Cardiac muscle cell (in vitro differentiated cells and primary cell): Measurements from ENCODE around the gene INPP4A. TPM values are rescaled to one million over a fixed set of nuclear protein-coding genes. Genes with fewer than 3 reads are reported as not detected.
"Not testable (repeated sequence)": the region's sequence is repeated elsewhere in the genome, so short reads cannot be mapped to it uniquely, and the experiment has no call there.

Source experiments
- DNase-seq, 2 donors: peaks; one replicate each; pipeline versions ENCODE4 v3.0.0 to v3.0.0-alpha.2; 2010 to 2017; ENCODE audit warnings: low read depth in 1 of 2, low spot score in 1 of 2
- H3K27ac ChIP-seq: fragments of 200-600 bp; sonication (generic); 2 replicates; pipeline ENCODE4 v1.5.1; 2016
- H3K27me3 ChIP-seq: fragments of 200-600 bp; sonication (generic); 2 replicates; pipeline ENCODE4 v1.6.0; 2016; ENCODE audit warnings: control low read depth
- H3K36me3 ChIP-seq: fragments of 200-600 bp; sonication (generic); 2 replicates; pipeline ENCODE4 v1.5.1; 2016; ENCODE audit warnings: control low read depth
- H3K4me1 ChIP-seq: fragments of 200-600 bp; sonication (generic); 2 replicates; pipeline ENCODE4 v1.8.1; 2017; ENCODE audit warnings: low read depth, mild to moderate bottlenecking, mixed run types
- H3K4me3 ChIP-seq: fragments of 200-600 bp; sonication (generic); 2 replicates; pipeline ENCODE4 v1.5.1; 2016; ENCODE audit warnings: mild to moderate bottlenecking
- H3K9me3 ChIP-seq: fragments of 200-600 bp; sonication (generic); 2 replicates; pipeline ENCODE4 v1.5.1; 2017; ENCODE audit warnings: low read depth, mild to moderate bottlenecking, control low read depth
- polyA plus RNA-seq: library from polyadenylated mRNA; unstranded; fragments of >200 nt; fragmentation: Nextera tagmentation; extraction: Ambion mirVana; gene quantifications from 2 replicates; pipeline ENCODE4 v1.2.1, GENCODE V29; 2016
- total RNA-seq: library from RNA; depleted of rRNA; stranded (reverse); fragments of >200 nt; gene quantifications from 2 replicates; pipeline ENCODE4 v1.2.3, GENCODE V29; 2016
- TF ChIP-seq, protein P1 (sequence below): IDR thresholded peaks from 2 replicates; pipeline ENCODE4 v1.5.1; 2012; ENCODE audit warnings: low read depth, mild to moderate bottlenecking, low read length

The INPP4A gene
- total and polyA plus RNA-seq, 2 experiments from 2014 or later = 11.6 to 25.0 TPM

DNA sequence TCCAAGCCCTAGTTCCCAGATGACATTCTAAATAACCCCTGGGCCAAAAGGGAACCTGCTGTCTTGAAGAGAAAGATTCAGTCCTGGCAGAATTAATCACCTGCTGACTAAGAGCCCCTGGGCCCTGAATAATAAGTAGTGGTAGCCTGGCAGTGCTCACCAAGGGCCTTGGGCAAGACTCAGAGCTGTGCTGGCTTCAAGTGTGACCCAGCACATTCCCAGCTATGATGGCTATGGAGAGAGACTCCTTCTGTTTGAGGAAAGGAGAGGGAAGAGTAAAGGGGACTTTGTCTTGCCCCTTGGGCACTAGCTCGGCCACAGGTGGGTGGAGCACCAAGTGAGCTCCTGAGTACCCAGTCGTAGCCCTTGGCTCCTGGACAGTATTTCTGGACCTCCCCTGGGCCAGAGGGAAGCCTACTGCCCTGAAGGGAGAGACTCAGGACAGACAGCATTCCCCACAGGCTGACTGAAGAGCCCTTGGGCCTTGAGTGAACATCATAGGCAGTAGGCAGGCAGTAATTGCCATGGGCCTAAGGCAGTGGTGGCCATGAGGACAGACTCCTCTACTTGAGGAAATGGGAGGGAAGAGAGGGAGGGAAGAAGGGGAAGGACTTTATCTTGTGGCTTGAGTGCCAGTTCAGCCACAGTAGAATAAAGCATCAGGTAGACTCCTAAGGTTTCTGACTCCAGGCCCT lies 40.0 kb upstream of the INPP4A start:
- TF ChIP-seq, protein P1, sequence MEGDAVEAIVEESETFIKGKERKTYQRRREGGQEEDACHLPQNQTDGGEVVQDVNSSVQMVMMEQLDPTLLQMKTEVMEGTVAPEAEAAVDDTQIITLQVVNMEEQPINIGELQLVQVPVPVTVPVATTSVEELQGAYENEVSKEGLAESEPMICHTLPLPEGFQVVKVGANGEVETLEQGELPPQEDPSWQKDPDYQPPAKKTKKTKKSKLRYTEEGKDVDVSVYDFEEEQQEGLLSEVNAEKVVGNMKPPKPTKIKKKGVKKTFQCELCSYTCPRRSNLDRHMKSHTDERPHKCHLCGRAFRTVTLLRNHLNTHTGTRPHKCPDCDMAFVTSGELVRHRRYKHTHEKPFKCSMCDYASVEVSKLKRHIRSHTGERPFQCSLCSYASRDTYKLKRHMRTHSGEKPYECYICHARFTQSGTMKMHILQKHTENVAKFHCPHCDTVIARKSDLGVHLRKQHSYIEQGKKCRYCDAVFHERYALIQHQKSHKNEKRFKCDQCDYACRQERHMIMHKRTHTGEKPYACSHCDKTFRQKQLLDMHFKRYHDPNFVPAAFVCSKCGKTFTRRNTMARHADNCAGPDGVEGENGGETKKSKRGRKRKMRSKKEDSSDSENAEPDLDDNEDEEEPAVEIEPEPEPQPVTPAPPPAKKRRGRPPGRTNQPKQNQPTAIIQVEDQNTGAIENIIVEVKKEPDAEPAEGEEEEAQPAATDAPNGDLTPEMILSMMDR = no peak
- Histone ChIP-seq H3K36me3 (no peaks in the 10 kb centered on the region), H3K27me3 (peaks cover 8% of the 10 kb centered on the region), H3K4me1 (no peaks in the 10 kb centered on the region), H3K27ac (no peak overlapping the region), H3K4me3 (no peak overlapping the region), H3K9me3 (no peaks in the 10 kb centered on the region)
- DNase-seq = no peak

DNA sequence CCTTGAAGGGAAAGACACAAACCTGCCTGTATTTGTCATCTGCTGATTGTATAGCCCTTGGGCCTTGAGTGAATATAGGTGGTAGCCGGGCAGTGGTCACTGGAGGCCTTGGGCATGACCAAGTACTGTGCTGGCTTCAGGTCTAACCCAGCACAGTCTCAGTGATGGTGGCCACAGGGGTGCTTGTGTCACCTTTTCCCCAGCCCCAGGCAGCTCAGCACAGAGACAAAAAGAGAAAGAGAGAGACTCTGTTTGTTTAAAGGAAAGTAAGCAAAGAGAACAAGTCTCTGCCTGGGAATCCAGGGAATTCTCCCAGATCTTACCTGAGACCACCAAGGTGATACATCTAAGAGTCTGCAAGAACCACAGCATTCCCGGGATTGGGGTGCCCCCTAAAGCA lies 39.4 kb upstream of the INPP4A start:
- peaks cover 8% of the 10 kb centered on the region for H3K27me3 ChIP-seq
- TF ChIP-seq, protein P1 = no peak

DNA sequence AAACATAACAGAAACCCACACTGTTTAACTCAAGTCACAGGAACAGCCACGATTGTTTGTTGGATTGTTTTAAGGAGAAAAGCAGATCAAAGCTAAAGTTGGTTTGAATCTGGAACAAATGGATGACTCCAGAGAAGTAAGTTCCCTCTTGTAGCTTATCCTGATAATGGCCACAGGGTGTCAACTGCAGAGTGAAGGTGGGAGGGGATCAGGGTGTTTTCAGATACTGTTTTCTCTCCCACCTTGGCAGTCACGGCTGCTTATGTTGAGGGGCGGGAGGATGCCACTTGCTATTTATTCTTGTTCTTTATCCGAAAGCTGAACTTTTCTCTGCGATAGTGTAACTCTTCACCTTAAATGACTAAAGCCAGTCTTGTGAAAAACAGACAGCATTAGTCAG lies 36.5 kb upstream of the INPP4A start:
- Histone ChIP-seq H3K4me3 (no peak overlapping the region), H3K27me3 (no peaks in the 10 kb centered on the region), H3K27ac (no peak overlapping the region), H3K9me3 (no peaks in the 10 kb centered on the region), H3K4me1 (peaks cover 2% of the 10 kb centered on the region), H3K36me3 (no peaks in the 10 kb centered on the region)
- no peak for DNase-seq
- TF ChIP-seq, protein P1 = no peak

More for the DNA sequence above, 39.4 kb upstream of the INPP4A start:
- Histone ChIP-seq H3K36me3 (no peaks in the 10 kb centered on the region), H3K4me3 (no peak overlapping the region), H3K9me3 (no peaks in the 10 kb centered on the region), H3K27ac (no peak overlapping the region), H3K4me1 (no peaks in the 10 kb centered on the region)
- DNase-seq = no peak

DNA sequence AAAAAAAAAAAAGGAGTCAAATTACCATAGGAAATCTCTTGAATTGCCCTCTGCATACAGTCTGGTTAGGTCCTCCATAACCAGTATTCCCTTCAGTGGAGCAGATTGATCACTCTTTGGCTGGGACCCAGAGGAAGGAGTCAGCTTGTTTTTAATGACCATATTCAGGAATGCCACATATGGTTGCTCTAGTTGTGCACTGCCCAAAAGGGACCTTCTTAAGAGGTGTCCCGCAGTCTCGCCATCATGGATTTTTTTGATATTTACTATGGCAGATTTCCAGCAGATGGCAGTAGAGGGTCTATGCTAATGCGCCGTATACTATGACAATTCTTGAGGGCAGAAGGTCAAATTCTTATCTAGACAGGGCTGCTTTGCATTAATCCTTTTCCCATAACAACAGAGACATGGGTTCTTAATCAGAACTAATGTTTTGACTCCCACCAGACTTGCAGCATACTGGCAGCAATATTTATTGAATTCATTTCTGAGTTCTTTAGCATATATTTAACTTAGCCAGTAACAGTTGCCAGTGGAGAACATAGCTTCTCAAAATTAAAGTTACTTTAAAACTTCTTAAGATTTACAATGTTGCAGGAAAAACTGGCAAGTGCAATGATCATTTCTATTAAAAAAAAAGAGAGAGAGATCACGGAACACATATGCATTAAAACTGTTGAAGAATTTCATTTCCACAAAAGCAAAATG lies 31.8 kb upstream of the INPP4A start:
- DNase-seq = peak; percentile 70 to 83
- no peak overlapping the region for H3K27ac ChIP-seq
- no peaks in the 10 kb centered on the region for H3K36me3 ChIP-seq
- H3K27me3 ChIP-seq = no peaks in the 10 kb centered on the region
- TF ChIP-seq, protein P1 = peak; percentile 76
- no peak overlapping the region for H3K4me3 ChIP-seq
- H3K4me1 ChIP-seq = peaks cover 4% of the 10 kb centered on the region
- no peaks in the 10 kb centered on the region for H3K9me3 ChIP-seq

DNA sequence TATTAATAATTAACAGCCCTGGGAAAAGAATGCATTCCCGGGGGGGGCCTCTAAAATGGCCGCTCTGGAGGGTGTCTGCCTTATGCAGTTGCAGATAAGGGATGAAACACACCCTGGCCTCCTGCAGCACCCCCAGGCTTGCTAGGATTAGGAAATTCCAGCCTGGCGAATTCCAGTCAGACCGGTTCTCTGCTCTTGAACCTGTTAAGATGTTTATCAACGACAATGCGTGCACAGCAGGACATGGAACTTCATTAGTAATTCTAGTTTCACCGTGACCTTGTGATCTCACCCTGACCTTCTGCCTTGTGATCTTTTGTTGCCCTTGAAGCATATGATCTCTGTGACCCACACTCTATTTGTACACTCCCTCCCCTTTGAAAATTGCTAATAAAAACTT lies 30.4 kb upstream of the INPP4A start:
- not testable (repeated sequence) for H3K4me3 ChIP-seq, H3K36me3 ChIP-seq, H3K27me3 ChIP-seq, H3K4me1 ChIP-seq, H3K9me3 ChIP-seq, DNase-seq, H3K27ac ChIP-seq

DNA sequence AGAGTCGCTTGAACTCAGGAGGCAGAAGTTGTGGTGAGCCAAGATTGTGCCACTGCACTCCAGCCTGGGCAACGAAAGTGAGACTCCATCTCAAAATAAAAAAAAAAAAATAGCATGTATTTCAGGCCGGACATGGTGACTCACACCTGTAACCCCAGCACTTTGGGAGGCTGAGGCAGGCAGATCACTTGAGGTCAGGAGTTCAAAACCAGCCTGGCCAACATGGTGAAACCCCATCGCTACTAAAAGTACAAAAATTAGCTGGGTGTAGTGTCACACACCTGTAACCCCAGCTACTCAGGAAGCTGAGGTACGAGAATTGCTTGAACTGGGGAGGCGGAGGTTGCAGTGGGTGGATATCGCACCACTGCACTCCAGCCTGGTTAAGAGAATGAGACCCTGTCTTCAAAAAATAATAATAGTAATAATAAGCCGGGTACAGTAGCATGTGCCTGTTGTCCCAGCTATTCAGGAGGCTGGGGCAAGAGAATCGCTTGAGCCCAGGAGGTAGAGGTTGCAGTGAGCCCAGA lies 28.9 kb upstream of the INPP4A start:
- DNase-seq, H3K4me1 ChIP-seq, H3K36me3 ChIP-seq, H3K4me3 ChIP-seq, H3K27me3 ChIP-seq, H3K27ac ChIP-seq, H3K9me3 ChIP-seq: not testable (repeated sequence)
